SK-N-MC (cell line): ENCODE data around the gene MGAT4B.
A peak's percentile ranks its signal among the peaks of the same experiment; 100 is the strongest.

Source experiments
- DNase-seq: peaks from one replicate; pipeline ENCODE4 v3.0.0-alpha.2; 2011; ENCODE audit warnings: low read depth, low spot score
- H3K27ac ChIP-seq: fragments of 200-600 bp; sonication (generic); 2 replicates; pipeline ENCODE4 v1.5.1; 2016; ENCODE audit warnings: mixed run types
- H3K36me3 ChIP-seq: fragments of 200-600 bp; sonication (generic); 2 replicates; pipeline ENCODE4 v1.6.1; 2017; ENCODE audit warnings: antibody characterized with exemption, low read length, mixed read lengths; ENCODE audit not compliant: insufficient read depth
- H3K4me3 ChIP-seq: fragments of 200-600 bp; sonication (generic); 2 replicates; pipeline ENCODE4 v1.5.1; 2016
- H3K9ac ChIP-seq: fragments of 200-600 bp; sonication (generic); 2 replicates; pipeline ENCODE4 v1.8.0; 2017; ENCODE audit warnings: mixed run types, mixed read lengths; ENCODE audit not compliant: insufficient read length
- H3K9me3 ChIP-seq: fragments of 200-600 bp; sonication (generic); 2 replicates; pipeline ENCODE4 v1.6.1; 2017; ENCODE audit warnings: low read depth, mild to moderate bottlenecking, antibody characterized with exemption, low read length, moderate library complexity, mixed read lengths
- EZH2 ChIP-seq: fragments of 200-600 bp; sonication (generic); IDR thresholded peaks from one replicate; pipeline ENCODE4 v1.6.1; 2017; ENCODE audit warnings: antibody characterized with exemption
- FOXP2 ChIP-seq: optimal IDR thresholded peaks from 2 replicates; pipeline ENCODE3; 2011; ENCODE audit warnings: mild to moderate bottlenecking, moderate library complexity; ENCODE audit not compliant: insufficient read depth; ENCODE audit errors: extremely low read length, control extremely low read depth
- POLR2AphosphoS5 ChIP-seq: IDR thresholded peaks from 2 replicates; pipeline ENCODE4 v1.6.1; 2012; ENCODE audit warnings: mild to moderate bottlenecking, low read depth, low read length, borderline replicate concordance

The MGAT4B gene

DNA sequence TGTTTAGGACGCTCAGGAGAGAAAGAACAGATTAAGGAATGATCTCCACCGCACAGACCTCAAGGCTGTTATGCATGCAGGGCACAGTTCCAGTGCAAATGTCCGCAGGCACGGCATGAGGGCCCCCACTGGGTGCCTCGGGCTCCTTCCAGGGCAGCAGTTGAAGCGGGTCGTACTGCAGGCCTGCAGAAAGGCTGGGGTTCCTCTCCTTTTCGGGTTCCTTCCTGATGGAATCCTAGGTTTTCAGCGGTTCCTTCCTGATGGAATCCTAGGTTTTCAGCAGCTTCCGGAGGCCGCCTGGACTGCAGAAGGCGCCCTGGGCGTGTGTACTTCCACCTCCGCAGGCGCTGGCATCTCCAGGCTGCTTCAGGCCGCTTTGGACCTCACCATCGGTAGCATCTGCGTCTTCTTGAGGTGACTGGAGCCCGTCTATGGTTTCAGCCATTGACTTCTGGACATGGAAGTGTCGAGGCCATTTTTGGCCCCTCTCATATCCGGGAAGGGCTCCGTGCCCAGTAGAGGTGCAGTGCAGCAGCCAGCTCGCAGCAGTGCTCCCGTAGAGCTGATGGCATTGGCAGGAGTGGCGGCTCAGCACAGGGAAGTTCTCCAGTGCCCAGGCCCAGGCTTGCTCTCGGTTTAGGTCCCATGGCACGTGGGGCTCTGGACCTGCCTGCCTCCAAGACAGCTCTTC is 5.6 kb upstream of the MGAT4B start:
- TF ChIP-seq FOXP2 (no peak), POLR2AphosphoS5 (no peak), EZH2 (no peak)
- Histone ChIP-seq H3K27ac (no peak overlapping the region), H3K4me3 (no peak overlapping the region), H3K36me3 (peaks cover 28% of the 10 kb centered on the region), H3K9me3 (no peaks in the 10 kb centered on the region), H3K9ac (no peak overlapping the region)
- DNase-seq = no peak

- H3K9me3 ChIP-seq = no peaks in the 10 kb centered on the region
- H3K27ac ChIP-seq = no peak overlapping the region
- H3K36me3 ChIP-seq = no peaks in the 10 kb centered on the region
- H3K9ac ChIP-seq = peak overlapping the region; percentile 76
- no peak for DNase-seq
- TF ChIP-seq EZH2 = no peak
- TF ChIP-seq FOXP2 = no peak
- TF ChIP-seq POLR2AphosphoS5 = no peak
- H3K4me3 ChIP-seq = peak overlapping the region; percentile 86
Observed at GRCh38 chr5:179805529-179806249, 977 bp downstream of the MGAT4B start.

DNA sequence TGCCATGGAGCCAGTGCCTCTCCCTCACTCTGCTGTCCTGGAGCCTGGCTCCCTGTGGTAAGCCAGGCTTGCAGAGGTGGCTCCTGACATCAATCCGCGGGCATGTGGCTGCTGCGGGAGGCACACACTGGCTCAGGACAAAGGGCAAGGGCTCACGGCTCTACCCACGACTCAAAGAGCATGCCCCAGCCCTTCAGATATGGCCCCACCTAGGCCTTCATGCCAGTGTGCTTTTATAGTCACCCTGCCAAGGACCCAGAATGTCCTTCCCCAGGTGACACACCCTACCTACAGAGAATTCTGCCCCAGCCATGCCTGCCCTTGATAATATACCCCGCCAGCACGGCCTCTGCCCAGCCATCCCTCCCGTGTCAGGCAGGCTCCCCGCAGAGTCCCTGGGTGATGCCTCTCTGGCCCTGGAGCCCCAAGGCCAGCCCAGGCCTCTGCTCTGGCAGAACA is 1.6 kb downstream of the MGAT4B start:
- Histone ChIP-seq H3K27ac (no peak overlapping the region), H3K9ac (peak overlapping the region; percentile 76), H3K4me3 (peak overlapping the region; percentile 86), H3K36me3 (no peaks in the 10 kb centered on the region; the same call in 1 of the 2 replicates), H3K9me3 (no peaks in the 10 kb centered on the region)
- no peak for TF ChIP-seq FOXP2
- no peak for TF ChIP-seq POLR2AphosphoS5
- TF ChIP-seq EZH2 = no peak
- no peak for DNase-seq

GRCh38 chr5:179804555-179804947 is 2.1 kb downstream of the MGAT4B start:
- Histone ChIP-seq H3K36me3 (no peaks in the 10 kb centered on the region; the same call in 1 of the 2 replicates), H3K27ac (no peak overlapping the region), H3K9me3 (no peaks in the 10 kb centered on the region), H3K9ac (no peak overlapping the region), H3K4me3 (no peak overlapping the region; the same call in 1 of the 2 replicates)
- DNase-seq = no peak
- TF ChIP-seq POLR2AphosphoS5 (no peak), FOXP2 (no peak), EZH2 (no peak)

- Histone ChIP-seq H3K9ac (no peak overlapping the region), H3K36me3 (no peaks in the 10 kb centered on the region; the same call in 1 of the 2 replicates), H3K27ac (no peak overlapping the region), H3K4me3 (no peak overlapping the region), H3K9me3 (no peaks in the 10 kb centered on the region)
- DNase-seq = no peak
- TF ChIP-seq POLR2AphosphoS5 (no peak), FOXP2 (no peak), EZH2 (no peak)
Observed at GRCh38 chr5:179803651-179804554, 2.8 kb downstream of the MGAT4B start.

DNA sequence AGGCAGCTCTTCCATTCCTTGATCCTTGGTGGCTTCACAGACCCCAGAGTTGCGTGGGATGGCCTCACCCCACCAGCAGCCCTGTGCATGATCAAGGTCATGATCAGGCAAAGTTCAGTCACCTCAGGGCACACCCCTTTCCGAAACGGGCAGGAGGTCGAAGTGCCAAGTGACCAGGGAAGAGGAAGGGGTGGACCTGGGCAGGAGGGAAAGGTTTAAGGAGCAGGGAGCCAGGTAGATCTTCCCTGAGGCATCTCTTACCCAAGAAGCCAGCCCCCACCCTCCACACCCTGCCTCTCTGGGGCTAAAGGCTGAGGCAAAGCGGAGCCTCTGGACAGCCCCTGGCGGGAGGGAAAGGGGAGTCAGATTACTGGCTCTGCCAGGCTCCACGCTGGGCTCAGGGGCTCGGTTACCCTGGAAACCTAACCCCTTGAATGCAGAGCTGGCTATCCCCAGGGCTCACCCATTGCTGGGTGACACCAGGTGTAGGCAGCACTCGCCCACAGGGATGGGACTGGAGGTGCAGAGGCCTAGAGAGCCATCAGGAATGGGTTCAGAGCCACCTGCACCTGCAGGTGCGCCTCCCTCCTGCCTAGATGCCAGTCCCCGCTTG is 3.6 kb downstream of the MGAT4B start:
- no peaks in the 10 kb centered on the region; the same call in 1 of the 2 replicates for H3K36me3 ChIP-seq
- no peak overlapping the region for H3K4me3 ChIP-seq
- DNase-seq = no peak
- H3K9ac ChIP-seq = no peak overlapping the region
- TF ChIP-seq EZH2 (no peak), POLR2AphosphoS5 (no peak), FOXP2 (no peak)
- no peaks in the 10 kb centered on the region for H3K9me3 ChIP-seq
- no peak overlapping the region for H3K27ac ChIP-seq

DNA sequence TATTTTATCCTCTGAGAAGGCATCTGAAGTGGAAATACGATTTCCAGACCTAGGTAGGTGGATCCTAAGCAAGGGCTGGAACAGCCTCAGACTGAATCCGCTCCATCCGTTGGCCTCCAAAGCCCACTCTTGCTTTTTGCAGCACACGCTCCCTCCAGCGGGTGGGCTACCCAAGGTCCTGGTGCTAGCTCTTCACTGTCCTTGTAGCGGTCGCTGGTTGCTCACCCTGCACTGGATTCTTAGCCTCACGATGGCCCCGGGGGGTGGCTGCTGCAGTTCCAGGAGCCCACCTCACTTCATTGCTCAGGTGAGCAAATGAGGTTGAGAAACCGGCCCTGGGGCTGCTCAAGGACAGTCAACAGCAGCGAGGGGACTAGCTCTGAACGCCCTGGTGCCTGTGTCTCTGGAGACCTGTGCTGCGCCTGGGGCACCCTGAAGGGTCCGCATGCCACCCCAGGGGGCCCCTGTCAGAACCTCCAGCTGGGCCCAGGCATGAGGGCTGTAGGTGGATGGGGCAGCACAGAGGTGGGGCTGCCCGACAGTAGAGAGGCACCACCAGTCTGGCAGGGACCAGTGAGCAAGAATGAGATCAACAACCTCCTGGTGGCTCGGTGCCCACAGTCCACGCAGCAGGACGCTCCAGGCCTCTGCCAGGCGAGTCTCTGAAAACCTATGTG is 4.3 kb downstream of the MGAT4B start:
- Histone ChIP-seq H3K27ac (no peak overlapping the region), H3K9me3 (no peaks in the 10 kb centered on the region), H3K9ac (no peak overlapping the region), H3K4me3 (no peak overlapping the region), H3K36me3 (no peaks in the 10 kb centered on the region; the same call in 1 of the 2 replicates)
- DNase-seq = no peak
- TF ChIP-seq POLR2AphosphoS5 (no peak), EZH2 (no peak), FOXP2 (no peak)
